Activated CD4-positive, alpha-beta T cell treated with anti-CD3 and anti-CD28 coated beads, Interleukin-2, Interleukin-4, amounts not matched to agents 100 ng/mL and 50 ng/mL, durations not matched to agents 16 hours and 8 hours (primary cell): Measurements from ENCODE around the gene CLDN20.
"Not testable (repeated sequence)": the region's sequence is repeated elsewhere in the genome, so short reads cannot be mapped to it uniquely, and the experiment has no call there.

ENCODE experiments used
- DNase-seq: peaks from one replicate; pipeline ENCODE4 v3.0.0-alpha.2; 2020; ENCODE audit warnings: low spot score

CLDN20 gene

DNA sequence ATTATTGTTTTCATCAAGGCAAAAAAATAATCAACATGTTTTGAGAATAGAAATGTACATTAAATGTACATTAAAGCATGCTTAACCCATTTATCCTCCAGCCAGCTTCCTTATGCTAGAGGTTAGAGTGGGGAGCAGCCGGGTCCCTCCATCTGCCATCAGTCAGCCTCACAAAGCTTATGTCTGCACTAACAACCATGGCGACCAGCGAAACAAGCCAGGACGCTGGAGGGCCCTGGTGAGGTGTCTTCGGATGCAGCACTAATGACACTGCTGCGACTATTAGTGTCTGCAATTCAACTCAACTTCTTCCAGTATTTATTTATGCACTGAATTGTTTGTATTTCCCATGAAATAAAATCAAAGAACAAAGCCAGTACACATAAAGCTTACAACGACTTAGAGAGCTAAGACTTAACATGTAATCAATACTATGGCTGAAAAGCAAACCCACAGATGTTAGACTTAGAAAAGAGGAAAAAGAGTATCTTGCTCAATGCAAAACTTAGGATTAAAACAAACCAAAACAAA lies 6.8 kb downstream of the CLDN20 start:
- DNase-seq = no peak

DNA sequence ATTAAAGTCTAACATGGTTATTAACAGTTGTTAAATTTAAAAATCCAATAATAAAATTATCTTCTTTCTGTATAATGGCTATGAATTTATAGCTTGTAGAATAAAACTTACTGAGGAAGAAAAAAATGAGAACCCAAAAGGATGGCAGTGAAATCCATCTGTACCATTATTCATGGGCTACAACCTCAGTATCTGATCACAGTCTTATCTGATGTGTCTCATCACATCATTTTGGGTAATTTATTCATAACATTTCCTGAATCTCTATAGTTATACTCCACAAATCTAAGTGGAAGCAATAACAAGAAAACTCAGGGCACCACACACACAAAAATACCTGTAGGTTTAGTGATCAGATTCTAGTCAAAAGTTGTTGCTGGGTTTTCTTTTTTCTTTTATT lies 7.3 kb downstream of the CLDN20 start:
- DNase-seq = no peak

DNA sequence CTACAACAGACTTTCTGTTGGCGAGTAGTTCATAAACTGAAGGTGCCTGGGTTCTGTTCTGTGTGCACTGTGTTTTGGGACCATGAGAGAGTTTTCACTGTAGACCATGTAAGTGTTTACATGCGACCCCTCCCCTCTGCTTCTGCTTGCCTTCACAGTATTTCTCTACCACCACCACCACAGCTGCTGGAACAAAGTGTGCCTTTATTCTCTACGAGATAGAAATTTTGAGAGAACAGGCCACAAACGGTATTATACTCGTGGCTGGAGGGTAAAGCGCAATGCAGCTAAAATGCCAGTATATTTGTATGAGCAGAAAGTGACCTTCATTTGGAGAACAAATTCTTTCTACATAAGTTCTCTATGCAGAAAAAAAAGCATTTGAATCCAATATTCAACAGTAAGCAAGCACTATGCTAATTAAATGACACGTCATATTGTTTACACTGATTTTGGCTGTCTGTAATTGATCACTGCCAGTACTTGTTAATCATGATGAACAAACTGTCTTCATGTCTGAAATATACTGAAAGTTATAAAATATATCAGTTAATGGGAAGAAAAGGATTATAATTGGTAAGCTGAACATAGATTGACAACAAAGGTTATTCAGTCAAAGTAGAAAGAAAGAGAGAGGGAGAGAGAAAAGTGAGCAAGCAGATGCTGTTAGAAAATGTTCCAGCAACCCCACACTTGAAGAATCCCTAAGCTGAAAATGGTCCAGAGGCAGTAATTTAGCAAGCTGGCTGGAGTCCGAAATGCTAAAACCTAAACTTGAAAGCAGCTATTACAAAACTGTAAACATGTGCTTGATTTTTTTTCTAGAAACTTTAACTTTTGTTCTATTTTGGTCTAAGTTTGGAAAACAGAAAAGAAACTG lies 8.8 kb downstream of the CLDN20 start:
- no peak for DNase-seq

DNA sequence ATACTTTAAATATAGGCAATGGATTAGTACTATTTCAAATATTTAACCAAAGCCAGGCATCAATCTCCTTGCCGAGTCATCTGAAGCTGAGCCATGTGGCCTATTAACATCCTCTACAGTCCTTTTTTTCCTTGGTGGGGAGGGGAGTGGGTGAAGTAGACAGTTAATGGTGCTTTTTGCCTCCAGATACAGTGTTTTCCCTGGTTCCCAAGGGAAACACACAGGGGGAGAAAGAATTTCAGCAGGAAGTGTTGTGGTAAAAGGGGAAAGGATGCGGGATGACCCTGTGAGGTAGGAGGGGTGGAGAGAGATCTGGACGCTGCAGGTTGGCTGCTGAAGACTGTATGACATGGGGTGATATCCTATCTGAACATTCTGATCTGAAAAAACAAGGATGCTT lies 9.6 kb downstream of the CLDN20 start:
- DNase-seq = no peak

DNA sequence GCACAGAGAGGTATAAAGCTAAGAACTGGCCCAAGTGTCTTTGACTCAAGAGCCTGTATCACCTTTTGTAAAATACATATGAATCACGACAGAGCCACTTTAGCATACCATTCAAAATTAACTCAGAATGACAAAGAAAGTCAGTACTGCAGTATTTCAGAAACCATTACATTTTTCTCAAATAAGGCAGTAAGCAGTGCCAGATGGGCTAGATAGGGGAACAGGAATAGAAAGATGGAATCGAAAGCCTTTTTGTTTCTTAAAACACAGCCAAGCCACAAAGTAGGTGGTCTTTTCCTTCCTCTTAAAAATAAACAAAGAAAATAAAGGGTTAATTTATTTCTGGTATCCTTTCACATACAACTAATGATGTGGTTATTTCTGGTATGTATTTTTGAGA lies 10.3 kb downstream of the CLDN20 start:
- DNase-seq = no peak

DNA sequence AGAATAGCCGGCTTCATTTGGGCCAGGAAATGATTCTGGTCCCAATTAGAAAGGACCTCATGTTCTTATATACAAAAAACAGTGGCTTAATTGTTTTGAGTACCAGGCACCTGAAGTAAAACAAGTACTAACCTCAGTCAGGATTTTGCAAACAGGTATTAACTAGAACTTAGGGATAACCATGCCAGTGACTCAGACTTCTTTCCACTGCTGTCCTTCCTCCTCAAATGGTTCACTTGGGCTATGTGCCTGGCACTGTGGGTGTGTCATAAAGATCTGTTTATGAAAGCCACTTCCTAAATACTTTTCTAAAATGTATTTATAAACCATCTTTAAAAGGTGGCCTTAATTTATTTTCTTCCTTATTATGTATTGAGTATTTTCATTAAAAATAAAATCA lies 10.7 kb downstream of the CLDN20 start:
- DNase-seq = no peak

DNA sequence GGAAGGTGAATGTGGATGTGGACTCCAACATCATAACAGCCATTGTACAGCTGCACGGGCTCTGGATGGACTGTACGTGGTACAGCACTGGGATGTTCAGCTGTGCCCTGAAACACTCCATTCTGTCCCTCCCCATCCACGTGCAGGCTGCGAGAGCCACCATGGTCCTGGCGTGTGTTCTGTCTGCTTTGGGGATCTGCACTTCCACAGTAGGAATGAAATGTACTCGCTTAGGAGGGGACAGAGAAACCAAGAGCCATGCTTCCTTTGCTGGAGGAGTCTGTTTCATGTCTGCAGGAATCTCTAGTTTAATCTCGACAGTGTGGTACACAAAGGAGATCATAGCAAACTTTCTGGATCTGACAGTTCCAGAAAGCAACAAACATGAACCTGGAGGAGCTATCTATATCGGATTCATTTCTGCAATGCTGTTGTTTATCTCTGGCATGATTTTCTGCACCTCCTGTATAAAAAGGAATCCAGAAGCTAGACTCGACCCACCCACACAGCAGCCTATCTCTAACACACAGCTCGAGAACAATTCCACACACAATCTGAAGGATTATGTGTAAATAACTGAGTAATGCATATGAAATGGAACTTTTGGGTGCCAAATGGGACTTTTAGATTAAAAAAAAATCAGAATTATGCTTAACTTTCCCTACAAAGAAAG lies 12.1 kb downstream of the CLDN20 start:
- DNase-seq = no peak

DNA sequence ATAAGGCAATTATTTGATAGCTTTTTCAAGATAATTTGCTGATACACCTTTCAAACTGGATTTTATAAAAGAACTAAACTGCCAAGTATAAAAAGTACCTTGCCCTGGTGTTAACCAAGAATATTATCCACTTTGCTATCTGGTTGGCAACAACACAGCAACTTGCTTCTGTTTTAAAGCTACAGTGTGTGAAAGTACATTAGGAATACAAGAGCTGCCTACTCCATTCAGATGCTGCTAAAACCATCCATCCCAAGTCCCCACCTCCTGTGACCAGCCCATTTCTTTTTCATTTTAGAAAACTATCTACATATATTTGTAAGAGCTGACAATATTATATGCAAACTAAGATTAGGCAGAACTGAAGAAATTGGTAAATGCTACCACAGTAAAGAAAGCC lies 12.8 kb downstream of the CLDN20 start:
- no peak for DNase-seq

DNA sequence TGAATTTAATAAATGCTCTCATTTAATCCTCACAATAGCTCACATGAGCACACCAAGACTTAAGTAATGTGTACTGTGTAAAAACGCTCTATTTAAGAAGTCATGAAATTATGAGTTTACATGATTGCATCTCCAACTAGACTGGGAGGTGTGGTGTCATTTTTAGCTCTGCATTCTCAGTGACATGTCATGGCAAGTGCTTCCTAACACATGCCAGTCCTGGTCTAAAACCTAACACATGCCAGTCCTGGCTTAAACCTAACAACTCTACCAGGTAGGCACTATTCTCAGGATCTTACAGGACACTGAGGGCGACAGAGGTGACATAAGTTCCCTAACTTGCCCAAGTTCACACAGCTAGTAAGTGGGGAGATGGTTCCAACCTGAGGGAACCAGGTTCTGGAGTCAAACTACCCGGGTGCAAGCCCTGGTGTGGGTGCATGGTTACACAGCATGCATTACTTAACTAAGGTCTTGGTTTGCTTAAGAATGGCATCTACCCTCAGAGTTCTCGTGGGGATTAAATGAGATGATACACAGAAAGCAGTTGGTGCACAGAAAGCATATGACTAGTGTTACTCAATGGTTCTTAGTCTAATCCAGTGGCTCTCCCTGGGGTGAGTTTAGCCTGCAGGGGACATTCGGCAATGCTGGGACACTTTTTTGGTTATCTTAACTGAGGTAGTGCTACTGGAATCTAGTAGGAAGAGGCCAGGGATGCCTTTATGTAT lies 14.7 kb downstream of the CLDN20 start:
- DNase-seq = no peak

DNA sequence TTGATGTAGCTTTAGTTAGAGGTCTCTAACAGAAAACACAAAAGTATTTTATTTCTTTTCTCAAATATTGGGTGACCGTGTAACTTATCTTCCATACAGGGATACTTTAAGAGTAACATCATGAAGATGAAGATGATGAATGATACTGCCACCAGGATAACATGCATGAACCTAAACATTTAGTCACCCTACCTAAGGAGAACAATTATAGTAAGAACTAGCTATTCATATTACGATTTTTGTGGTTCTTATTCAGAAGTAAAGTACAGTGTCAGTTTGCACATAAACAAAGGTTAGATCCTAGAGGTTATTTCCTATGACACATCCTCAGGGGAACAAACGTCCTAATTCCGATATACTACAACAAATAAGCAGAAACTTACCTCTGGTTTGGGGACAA lies 21.0 kb downstream of the CLDN20 start:
- peak; percentile 17 for DNase-seq

DNA sequence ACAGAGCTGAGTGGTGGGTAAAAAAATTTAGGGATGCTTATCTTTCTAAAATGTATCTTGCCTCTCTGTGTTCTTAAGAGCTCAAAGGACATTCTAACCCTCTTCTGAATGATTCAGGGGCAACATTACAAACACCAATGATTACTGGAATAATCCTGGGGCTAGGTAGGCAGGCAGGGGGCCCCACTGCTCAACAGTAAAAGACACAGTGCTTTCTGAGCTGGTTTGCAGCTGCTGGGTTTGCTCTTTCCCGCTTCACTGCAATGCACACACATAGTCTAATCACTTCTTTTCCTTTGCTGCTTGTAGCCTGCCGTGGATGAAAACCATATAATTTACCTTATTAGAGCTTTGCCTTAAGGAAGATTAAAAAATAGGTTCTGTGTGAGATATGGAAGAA lies 23.9 kb downstream of the CLDN20 start:
- DNase-seq = no peak

DNA sequence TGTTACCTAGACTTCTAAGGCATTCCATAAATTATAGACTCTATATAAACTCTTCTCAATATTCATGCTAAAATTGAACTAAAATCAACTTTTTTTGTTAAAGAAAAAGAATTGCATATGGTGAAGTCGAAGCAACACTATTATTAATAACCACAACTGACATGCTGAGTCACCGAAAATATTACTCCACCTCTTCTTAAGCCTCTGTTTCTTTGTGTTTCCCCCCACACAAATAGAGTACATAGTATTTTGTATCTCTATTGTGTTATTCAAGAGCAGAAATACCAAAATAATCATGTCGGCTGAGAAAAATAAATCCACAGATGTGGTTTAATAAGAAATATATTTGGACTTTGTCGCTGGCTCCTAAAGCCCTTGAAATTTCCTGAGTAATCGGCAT lies 26.7 kb downstream of the CLDN20 start:
- no peak for DNase-seq

DNA sequence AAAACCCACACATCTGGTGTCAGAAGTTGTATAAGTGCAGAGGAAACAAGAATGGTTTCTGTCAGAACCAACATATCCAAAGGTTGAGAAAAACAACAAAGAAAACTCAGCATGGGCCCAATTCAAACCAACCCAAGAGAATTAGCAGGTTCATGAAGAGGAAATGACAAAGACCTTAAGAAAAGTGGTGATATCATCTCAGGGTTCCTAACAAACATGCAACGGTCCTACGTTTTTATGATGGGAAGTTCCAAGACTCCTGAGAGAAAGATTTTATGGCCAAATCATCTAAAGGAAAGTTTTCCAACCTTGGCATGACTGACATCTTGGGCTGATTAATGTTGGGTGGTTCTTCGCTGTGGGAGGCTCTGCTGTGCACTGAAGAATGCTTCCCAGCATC lies 27.5 kb downstream of the CLDN20 start:
- no peak for DNase-seq

DNA sequence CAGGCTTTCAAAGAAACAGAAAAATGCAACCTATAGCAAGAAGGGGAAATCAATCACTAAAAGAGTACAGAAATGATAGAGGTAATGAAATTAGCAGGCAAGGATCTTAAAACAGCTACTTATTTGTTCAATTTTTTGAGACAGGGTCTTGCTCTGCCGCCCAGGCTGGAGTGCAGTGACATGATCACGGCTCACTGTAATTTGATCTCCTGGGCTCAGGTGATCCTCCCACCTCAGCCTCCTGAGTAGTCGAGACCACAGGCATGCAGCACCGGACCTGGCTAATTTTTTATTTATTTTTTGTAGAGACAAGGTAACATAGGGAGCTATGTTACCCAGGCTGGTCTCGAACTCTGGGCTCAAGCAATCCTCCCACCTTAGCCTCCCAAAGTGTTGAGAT lies 28.9 kb downstream of the CLDN20 start:
- DNase-seq = no peak

DNA sequence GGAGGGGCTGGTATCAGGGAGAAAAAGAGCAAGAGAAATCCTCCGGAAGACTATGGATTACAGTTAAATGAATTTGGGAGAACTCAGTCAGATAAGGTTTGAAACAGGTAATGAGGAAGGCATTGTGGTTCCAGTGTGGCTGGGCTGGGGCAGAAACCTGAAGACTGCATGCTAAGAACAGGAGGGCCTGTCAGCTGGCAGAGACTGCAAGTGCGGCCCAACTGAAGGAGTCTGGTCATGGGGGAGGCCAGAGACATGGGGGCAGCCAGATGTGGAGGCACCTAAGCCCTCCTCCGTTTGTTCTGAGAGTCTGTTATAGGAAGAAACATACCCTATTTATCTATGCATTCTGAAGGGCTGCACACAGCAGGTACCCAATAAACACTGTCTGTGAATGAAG lies 33.9 kb downstream of the CLDN20 start:
- DNase-seq = no peak

DNA sequence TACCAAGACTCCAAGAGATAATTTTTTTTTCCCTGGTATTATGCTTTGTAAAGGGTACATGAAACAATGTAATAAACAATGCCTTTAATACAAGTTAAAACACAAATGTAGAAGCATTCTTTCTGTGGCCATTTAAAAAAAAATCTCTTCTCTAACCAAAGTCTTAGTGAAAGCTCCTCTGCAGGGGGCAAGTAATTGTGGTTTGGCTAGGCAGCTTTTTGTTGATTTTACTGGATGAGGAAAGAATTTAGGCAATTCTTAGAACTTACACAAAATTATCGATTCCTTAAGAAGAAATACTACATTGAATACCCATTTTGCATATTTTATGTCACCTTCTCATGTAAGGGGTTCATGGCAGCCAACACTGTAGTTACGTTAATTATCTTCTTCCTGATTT lies 38.1 kb downstream of the CLDN20 start:
- no peak for DNase-seq

DNA sequence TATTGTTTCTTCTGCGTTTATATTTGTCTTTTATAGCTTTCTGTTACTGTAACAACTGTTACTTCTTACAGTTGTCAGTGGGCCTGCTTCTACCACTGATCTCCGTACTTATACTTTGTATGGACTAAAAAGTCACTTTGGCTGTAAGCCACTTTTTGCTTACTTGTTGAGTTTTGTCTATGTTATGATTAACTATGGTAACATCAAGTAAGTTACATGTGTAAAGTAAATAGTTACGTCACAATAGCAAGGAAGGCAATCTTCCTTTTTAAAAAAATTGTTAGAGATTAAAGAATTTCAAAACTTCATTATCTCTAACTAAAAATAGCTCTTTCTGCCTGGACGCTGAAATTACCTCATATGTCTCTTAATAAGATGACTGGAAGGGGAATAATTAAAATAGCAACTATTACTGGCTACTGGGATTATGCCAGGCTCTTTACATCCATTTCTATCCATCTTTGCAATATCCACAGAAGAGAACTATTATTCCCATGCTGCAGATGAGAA lies 39.6 kb downstream of the CLDN20 start:
- DNase-seq = no peak

DNA sequence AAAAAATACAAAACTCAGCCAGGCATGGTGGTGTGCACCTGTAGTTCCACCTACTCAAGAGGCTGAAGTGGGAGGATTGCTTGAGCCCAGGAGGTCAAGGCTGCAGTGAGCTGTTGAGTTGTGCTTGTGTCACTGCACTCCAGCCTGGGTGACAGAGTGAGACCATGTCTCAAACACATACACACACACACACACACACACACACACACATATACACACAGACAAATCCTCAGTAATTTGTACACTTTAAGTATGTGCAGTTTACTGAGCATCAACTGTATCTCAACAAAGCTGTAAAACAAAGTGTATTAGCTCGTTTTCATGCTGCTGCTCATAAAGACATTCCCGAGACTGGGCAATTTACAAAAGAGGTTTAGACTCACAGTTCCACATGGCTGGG lies 43.1 kb downstream of the CLDN20 start:
- no peak for DNase-seq

DNA sequence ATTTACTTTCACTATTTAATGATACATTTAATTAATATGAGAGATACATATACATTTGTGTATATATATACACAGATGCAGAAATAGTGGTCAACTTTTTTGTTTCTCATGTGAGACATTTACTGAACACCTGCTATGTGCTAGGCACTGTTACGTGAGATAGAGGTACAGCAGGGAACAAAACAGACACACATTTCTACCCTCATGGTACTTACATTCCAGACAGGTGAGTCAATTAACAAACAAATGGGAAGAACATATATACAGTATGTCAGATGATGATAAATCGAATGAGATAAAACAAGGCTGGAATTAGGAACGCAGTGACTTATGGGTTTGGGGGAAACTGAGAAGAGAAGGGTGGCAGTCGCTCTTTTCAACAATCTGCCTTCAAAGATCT lies 45.3 kb downstream of the CLDN20 start:
- DNase-seq = no peak

DNA sequence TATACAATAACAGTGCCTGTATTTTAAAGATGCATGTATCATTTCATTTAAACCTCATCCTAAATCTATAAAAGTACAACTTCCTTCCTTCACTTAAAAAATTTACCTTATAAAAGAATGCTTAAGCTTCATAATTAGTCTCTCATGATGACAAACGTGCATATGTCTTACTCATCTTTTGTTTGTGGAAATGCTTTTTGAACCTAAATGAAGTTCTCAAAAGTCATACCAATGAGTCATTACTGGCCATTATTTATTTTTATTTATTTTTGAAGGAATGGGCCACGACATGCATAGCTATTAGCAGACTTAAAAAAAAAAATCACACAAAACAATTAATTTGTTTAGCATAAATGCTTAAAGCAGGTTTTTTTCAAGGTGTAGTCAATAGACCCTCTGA lies 46.8 kb downstream of the CLDN20 start:
- no peak for DNase-seq

DNA sequence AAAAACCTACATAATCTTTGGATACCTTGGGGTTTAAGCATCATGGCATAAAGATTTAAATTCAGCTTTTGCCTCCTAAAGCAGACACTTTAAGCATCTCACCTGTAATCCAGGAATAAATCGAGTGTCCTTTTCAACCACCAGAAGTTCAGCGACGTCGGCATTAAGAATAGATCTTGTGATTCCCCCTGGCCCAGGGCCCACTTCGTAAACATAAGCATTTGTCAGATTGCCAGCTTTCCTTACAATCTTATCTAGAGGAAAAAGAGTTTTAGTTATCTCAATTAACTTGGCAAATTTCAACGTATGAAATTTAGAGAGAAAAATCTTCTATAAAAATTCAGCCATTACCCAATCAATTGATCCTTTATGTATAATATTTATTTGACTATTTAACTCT lies 47.3 kb downstream of the CLDN20 start:
- DNase-seq = no peak

DNA sequence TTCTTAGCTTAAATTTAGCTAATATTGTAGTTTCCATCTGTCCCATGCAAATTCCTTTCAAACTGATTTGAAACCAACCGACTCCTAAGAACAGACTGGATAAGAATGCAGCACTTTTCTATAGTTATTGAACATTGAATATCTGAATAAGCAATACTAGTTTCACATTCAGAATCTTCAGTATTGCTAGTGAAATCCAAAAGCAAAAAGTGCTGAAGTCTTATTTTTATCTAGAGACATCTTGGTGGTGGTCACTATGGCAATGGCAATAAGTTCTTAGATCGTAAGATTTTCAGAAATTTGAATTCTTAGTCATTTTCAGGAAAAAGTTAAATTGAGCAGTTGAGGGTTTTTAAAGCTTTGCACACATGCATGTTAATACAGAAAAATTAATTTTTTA lies 47.8 kb downstream of the CLDN20 start:
- DNase-seq = no peak

DNA sequence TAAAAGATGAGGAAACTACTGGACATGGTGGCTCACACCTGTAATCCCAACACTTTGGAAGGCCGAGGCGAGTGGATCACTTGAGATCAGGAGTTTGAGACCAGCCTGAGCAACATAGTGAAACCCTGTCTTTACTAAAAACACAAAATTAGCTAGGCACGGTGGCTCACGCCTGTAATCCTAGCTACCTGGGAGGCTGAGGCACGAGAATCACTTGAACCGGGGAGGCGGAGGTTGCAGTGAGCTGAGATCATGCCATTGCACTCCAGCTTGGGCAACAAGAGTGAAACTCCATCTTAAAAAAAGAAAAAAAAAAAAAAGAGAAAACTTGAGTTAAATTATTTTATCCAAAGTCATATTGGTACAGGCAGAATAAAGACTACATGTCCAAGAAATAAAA lies 49.1 kb downstream of the CLDN20 start:
- DNase-seq = not testable (repeated sequence)
